ENCODE results near the gene NAXD. TPM values are rescaled to one million over a fixed set of nuclear protein-coding genes. Genes with fewer than 3 reads are reported as not detected.

The NAXD gene
- total and polyA plus RNA-seq, 2 experiments from 2014 or later: 16.9 to 18.5 TPM

- TF ChIP-seq, protein P1, sequence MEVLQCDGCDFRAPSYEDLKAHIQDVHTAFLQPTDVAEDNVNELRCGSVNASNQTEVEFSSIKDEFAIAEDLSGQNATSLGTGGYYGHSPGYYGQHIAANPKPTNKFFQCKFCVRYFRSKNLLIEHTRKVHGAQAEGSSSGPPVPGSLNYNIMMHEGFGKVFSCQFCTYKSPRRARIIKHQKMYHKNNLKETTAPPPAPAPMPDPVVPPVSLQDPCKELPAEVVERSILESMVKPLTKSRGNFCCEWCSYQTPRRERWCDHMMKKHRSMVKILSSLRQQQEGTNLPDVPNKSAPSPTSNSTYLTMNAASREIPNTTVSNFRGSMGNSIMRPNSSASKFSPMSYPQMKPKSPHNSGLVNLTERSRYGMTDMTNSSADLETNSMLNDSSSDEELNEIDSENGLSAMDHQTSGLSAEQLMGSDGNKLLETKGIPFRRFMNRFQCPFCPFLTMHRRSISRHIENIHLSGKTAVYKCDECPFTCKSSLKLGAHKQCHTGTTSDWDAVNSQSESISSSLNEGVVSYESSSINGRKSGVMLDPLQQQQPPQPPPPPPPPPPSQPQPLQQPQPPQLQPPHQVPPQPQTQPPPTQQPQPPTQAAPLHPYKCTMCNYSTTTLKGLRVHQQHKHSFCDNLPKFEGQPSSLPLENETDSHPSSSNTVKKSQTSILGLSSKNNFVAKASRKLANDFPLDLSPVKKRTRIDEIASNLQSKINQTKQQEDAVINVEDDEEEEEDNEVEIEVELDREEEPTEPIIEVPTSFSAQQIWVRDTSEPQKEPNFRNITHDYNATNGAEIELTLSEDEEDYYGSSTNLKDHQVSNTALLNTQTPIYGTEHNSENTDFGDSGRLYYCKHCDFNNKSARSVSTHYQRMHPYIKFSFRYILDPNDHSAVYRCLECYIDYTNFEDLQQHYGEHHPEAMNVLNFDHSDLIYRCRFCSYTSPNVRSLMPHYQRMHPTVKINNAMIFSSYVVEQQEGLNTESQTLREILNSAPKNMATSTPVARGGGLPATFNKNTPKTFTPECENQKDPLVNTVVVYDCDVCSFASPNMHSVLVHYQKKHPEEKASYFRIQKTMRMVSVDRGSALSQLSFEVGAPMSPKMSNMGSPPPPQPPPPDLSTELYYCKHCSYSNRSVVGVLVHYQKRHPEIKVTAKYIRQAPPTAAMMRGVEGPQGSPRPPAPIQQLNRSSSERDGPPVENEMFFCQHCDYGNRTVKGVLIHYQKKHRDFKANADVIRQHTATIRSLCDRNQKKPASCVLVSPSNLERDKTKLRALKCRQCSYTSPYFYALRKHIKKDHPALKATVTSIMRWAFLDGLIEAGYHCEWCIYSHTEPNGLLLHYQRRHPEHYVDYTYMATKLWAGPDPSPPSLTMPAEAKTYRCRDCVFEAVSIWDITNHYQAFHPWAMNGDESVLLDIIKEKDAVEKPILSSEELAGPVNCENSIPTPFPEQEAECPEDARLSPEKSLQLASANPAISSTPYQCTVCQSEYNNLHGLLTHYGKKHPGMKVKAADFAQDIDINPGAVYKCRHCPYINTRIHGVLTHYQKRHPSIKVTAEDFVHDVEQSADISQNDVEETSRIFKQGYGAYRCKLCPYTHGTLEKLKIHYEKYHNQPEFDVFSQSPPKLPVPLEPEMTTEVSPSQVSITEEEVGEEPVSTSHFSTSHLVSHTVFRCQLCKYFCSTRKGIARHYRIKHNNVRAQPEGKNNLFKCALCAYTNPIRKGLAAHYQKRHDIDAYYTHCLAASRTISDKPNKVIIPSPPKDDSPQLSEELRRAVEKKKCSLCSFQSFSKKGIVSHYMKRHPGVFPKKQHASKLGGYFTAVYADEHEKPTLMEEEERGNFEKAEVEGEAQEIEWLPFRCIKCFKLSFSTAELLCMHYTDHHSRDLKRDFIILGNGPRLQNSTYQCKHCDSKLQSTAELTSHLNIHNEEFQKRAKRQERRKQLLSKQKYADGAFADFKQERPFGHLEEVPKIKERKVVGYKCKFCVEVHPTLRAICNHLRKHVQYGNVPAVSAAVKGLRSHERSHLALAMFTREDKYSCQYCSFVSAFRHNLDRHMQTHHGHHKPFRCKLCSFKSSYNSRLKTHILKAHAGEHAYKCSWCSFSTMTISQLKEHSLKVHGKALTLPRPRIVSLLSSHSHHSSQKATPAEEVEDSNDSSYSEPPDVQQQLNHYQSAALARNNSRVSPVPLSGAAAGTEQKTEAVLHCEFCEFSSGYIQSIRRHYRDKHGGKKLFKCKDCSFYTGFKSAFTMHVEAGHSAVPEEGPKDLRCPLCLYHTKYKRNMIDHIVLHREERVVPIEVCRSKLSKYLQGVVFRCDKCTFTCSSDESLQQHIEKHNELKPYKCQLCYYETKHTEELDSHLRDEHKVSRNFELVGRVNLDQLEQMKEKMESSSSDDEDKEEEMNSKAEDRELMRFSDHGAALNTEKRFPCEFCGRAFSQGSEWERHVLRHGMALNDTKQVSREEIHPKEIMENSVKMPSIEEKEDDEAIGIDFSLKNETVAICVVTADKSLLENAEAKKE (CRISPR knock-in tag; IDR thresholded peaks at IDR 0.05): no peak
- TF ChIP-seq JUNB (IDR thresholded peaks at IDR 0.05; ENCODE audit: unreplicated experiment): no peak
- TF ChIP-seq CREB1 (CRISPR knock-in tag; IDR thresholded peaks at IDR 0.05; ENCODE audit: low read depth): no peak
- TF ChIP-seq ETS1 (IDR thresholded peaks at IDR 0.05): no peak
- TF ChIP-seq, protein P2, sequence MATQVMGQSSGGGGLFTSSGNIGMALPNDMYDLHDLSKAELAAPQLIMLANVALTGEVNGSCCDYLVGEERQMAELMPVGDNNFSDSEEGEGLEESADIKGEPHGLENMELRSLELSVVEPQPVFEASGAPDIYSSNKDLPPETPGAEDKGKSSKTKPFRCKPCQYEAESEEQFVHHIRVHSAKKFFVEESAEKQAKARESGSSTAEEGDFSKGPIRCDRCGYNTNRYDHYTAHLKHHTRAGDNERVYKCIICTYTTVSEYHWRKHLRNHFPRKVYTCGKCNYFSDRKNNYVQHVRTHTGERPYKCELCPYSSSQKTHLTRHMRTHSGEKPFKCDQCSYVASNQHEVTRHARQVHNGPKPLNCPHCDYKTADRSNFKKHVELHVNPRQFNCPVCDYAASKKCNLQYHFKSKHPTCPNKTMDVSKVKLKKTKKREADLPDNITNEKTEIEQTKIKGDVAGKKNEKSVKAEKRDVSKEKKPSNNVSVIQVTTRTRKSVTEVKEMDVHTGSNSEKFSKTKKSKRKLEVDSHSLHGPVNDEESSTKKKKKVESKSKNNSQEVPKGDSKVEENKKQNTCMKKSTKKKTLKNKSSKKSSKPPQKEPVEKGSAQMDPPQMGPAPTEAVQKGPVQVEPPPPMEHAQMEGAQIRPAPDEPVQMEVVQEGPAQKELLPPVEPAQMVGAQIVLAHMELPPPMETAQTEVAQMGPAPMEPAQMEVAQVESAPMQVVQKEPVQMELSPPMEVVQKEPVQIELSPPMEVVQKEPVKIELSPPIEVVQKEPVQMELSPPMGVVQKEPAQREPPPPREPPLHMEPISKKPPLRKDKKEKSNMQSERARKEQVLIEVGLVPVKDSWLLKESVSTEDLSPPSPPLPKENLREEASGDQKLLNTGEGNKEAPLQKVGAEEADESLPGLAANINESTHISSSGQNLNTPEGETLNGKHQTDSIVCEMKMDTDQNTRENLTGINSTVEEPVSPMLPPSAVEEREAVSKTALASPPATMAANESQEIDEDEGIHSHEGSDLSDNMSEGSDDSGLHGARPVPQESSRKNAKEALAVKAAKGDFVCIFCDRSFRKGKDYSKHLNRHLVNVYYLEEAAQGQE (IDR thresholded peaks at IDR 0.05; ENCODE audit: unreplicated experiment): no peak
- no peak for TF ChIP-seq ZNF331 (CRISPR knock-in tag; IDR thresholded peaks at IDR 0.05; ENCODE audit: low read depth)
Measured at GRCh38 chr13:110597041-110597689, 18.2 kb upstream of the NAXD start (continued).

Data from GM23338 (cell line).